GM23338 (cell line): Measurements from ENCODE around the gene BRSK2.

ENCODE experiments used
- CREB1 ChIP-seq: fragments of 250-450 bp; sonication (Bioruptor Pico); IDR thresholded peaks from 2 replicates; pipeline ENCODE4 v1.5.0; 2020; ENCODE audit warnings: low read depth, mild to moderate bottlenecking, moderate library complexity
- EZH2 ChIP-seq: fragments of 200-600 bp; sonication (generic); IDR thresholded peaks from one replicate; pipeline ENCODE4 v1.8.0; 2017; ENCODE audit warnings: antibody characterized with exemption, mild to moderate bottlenecking, low read depth; ENCODE audit not compliant: unreplicated experiment
- EZH2phosphoT487 ChIP-seq: fragments of 200-600 bp; sonication (generic); IDR thresholded peaks from one replicate; pipeline ENCODE4 v1.8.1; 2018; ENCODE audit warnings: antibody characterized with exemption; ENCODE audit not compliant: unreplicated experiment
- POLR2AphosphoS5 ChIP-seq: IDR thresholded peaks from 2 replicates; pipeline ENCODE4 v1.6.1; 2016; ENCODE audit warnings: antibody characterized with exemption, low read depth
- STAT1 ChIP-seq: IDR thresholded peaks from one replicate; pipeline ENCODE4 v1.6.1; 2016; ENCODE audit warnings: antibody characterized with exemption; ENCODE audit not compliant: unreplicated experiment
- TF ChIP-seq, protein P1 (sequence below): IDR thresholded peaks from one replicate; pipeline ENCODE4 v1.6.1; 2018; ENCODE audit warnings: antibody characterized with exemption; ENCODE audit not compliant: unreplicated experiment
- TF ChIP-seq, protein P2 (sequence below), 2 experiments: fragments of 200-600 bp in 1 of 2; sonication (generic) in 1 of 2; conservative IDR thresholded peaks; 2 replicates each; pipeline versions ENCODE4 v1.5.1 to v1.6.1; 2016 to 2017; ENCODE audit warnings: antibody characterized with exemption in 2 of 2, low read depth in 2 of 2, mild to moderate bottlenecking in 2 of 2, moderate library complexity in 1 of 2

DNA sequence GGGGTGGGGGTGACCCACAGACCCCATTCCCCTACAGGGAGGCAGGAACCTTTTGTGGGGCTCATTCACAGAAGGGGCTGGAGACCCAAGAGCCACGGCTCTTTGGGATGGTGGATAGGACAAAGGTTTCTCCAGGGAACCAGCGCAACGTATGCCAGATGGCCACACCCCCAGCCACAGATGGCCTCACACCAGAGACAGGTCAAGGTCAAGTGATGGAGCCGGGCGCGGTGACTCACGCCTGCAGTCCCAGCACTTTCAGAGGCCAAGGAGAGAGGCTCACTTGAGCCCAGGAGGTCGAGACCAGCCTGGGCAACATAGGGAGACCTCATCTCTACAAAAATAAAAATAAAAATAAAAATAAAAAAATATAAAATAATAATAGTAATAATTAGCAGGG lies 17.1 kb upstream of the BRSK2 start:
- TF ChIP-seq, protein P1, sequence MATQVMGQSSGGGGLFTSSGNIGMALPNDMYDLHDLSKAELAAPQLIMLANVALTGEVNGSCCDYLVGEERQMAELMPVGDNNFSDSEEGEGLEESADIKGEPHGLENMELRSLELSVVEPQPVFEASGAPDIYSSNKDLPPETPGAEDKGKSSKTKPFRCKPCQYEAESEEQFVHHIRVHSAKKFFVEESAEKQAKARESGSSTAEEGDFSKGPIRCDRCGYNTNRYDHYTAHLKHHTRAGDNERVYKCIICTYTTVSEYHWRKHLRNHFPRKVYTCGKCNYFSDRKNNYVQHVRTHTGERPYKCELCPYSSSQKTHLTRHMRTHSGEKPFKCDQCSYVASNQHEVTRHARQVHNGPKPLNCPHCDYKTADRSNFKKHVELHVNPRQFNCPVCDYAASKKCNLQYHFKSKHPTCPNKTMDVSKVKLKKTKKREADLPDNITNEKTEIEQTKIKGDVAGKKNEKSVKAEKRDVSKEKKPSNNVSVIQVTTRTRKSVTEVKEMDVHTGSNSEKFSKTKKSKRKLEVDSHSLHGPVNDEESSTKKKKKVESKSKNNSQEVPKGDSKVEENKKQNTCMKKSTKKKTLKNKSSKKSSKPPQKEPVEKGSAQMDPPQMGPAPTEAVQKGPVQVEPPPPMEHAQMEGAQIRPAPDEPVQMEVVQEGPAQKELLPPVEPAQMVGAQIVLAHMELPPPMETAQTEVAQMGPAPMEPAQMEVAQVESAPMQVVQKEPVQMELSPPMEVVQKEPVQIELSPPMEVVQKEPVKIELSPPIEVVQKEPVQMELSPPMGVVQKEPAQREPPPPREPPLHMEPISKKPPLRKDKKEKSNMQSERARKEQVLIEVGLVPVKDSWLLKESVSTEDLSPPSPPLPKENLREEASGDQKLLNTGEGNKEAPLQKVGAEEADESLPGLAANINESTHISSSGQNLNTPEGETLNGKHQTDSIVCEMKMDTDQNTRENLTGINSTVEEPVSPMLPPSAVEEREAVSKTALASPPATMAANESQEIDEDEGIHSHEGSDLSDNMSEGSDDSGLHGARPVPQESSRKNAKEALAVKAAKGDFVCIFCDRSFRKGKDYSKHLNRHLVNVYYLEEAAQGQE: no peak
- TF ChIP-seq, protein P2, sequence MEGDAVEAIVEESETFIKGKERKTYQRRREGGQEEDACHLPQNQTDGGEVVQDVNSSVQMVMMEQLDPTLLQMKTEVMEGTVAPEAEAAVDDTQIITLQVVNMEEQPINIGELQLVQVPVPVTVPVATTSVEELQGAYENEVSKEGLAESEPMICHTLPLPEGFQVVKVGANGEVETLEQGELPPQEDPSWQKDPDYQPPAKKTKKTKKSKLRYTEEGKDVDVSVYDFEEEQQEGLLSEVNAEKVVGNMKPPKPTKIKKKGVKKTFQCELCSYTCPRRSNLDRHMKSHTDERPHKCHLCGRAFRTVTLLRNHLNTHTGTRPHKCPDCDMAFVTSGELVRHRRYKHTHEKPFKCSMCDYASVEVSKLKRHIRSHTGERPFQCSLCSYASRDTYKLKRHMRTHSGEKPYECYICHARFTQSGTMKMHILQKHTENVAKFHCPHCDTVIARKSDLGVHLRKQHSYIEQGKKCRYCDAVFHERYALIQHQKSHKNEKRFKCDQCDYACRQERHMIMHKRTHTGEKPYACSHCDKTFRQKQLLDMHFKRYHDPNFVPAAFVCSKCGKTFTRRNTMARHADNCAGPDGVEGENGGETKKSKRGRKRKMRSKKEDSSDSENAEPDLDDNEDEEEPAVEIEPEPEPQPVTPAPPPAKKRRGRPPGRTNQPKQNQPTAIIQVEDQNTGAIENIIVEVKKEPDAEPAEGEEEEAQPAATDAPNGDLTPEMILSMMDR (conservative IDR thresholded peaks at IDR 0.05; ENCODE audit: low read depth in 2 of 2): no peak
- TF ChIP-seq POLR2AphosphoS5 (no peak), EZH2 (no peak), EZH2phosphoT487 (no peak), CREB1 (CRISPR knock-in tag) (no peak), STAT1 (no peak)
